HUES48 (cell line): ENCODE data around the gene THADA.

Experiments used
- H3K27ac ChIP-seq: one replicate; pipeline ENCODE4 v1.7.0; 2013; ENCODE audit warnings: low read depth, low read length, inconsistent platforms
- H3K27me3 ChIP-seq: 2 replicates; pipeline ENCODE4 v1.6.1; 2013; ENCODE audit warnings: mild to moderate bottlenecking, low read length; ENCODE audit not compliant: control insufficient read depth, insufficient read depth
- H3K36me3 ChIP-seq: 2 replicates; pipeline ENCODE4 v1.6.1; 2013; ENCODE audit warnings: low read length; ENCODE audit not compliant: control insufficient read depth, insufficient read depth
- H3K4me1 ChIP-seq: 2 replicates; pipeline ENCODE4 v1.6.1; 2013; ENCODE audit warnings: mild to moderate bottlenecking, low read length; ENCODE audit not compliant: control insufficient read depth, insufficient read depth
- H3K4me3 ChIP-seq: 2 replicates; pipeline ENCODE4 v1.5.1; 2013; ENCODE audit warnings: mild to moderate bottlenecking, low read depth, low read length
- H3K9ac ChIP-seq: 2 replicates; pipeline ENCODE4 v1.6.1; 2013; ENCODE audit warnings: mild to moderate bottlenecking, low read depth, low read length, moderate library complexity
- H3K9me3 ChIP-seq: 2 replicates; pipeline ENCODE4 v1.6.1; 2013; ENCODE audit warnings: low read length; ENCODE audit not compliant: control insufficient read depth, insufficient read depth

Gene THADA

GRCh38 chr2:43323857-43324256 lies 272.0 kb downstream of the THADA start:
- H3K9me3 ChIP-seq: no peaks in the 10 kb centered on the region
- no peaks in the 10 kb centered on the region for H3K4me1 ChIP-seq
- no peak overlapping the region for H3K4me3 ChIP-seq
- no peak overlapping the region for H3K27ac ChIP-seq
- no peak overlapping the region for H3K9ac ChIP-seq
- H3K27me3 ChIP-seq: no peaks in the 10 kb centered on the region
- H3K36me3 ChIP-seq: no peaks in the 10 kb centered on the region

- no peaks in the 10 kb centered on the region for H3K36me3 ChIP-seq
- no peaks in the 10 kb centered on the region for H3K9me3 ChIP-seq
- no peaks in the 10 kb centered on the region for H3K4me1 ChIP-seq
- H3K27me3 ChIP-seq: no peaks in the 10 kb centered on the region
- H3K9ac ChIP-seq: no peak overlapping the region
- H3K4me3 ChIP-seq: no peak overlapping the region
- no peak overlapping the region for H3K27ac ChIP-seq
These were observed 274.4 kb downstream of the THADA start for GRCh38 chr2:43321446-43321845.

- no peak overlapping the region for H3K4me3 ChIP-seq
- H3K27ac ChIP-seq: no peak overlapping the region
- H3K9ac ChIP-seq: no peak overlapping the region
- H3K36me3 ChIP-seq: no peaks in the 10 kb centered on the region
- no peaks in the 10 kb centered on the region for H3K27me3 ChIP-seq
- H3K4me1 ChIP-seq: no peaks in the 10 kb centered on the region
- H3K9me3 ChIP-seq: no peaks in the 10 kb centered on the region
These were observed 276.3 kb downstream of the THADA start for GRCh38 chr2:43319541-43319940.

- Histone ChIP-seq H3K9me3 (no peaks in the 10 kb centered on the region), H3K4me1 (no peaks in the 10 kb centered on the region), H3K27ac (no peak overlapping the region), H3K4me3 (no peak overlapping the region), H3K9ac (no peak overlapping the region), H3K27me3 (no peaks in the 10 kb centered on the region), H3K36me3 (no peaks in the 10 kb centered on the region)
These were observed 277.0 kb downstream of the THADA start for GRCh38 chr2:43318791-43319190.

- H3K27ac ChIP-seq: no peak overlapping the region
- H3K27me3 ChIP-seq: no peaks in the 10 kb centered on the region
- no peaks in the 10 kb centered on the region for H3K36me3 ChIP-seq
- no peaks in the 10 kb centered on the region for H3K4me1 ChIP-seq
- H3K9ac ChIP-seq: no peak overlapping the region
- no peak overlapping the region for H3K4me3 ChIP-seq
- no peaks in the 10 kb centered on the region for H3K9me3 ChIP-seq
These were observed 278.2 kb downstream of the THADA start for GRCh38 chr2:43317680-43318079.

- no peak overlapping the region for H3K27ac ChIP-seq
- H3K4me3 ChIP-seq: no peak overlapping the region
- H3K9ac ChIP-seq: no peak overlapping the region
These were observed 278.6 kb downstream of the THADA start for GRCh38 chr2:43317194-43317593.

GRCh38 chr2:43315482-43315881 lies 280.4 kb downstream of the THADA start:
- Histone ChIP-seq H3K4me1 (no peaks in the 10 kb centered on the region), H3K9ac (no peak overlapping the region)

More at GRCh38 chr2:43317194-43317593, 278.6 kb downstream of the THADA start:
- H3K4me1 ChIP-seq: no peaks in the 10 kb centered on the region
- H3K9me3 ChIP-seq: no peaks in the 10 kb centered on the region
- H3K36me3 ChIP-seq: no peaks in the 10 kb centered on the region
- H3K27me3 ChIP-seq: no peaks in the 10 kb centered on the region

GRCh38 chr2:43314299-43314927 lies 281.4 kb downstream of the THADA start:
- H3K27ac ChIP-seq: no peak overlapping the region
- H3K4me1 ChIP-seq: no peaks in the 10 kb centered on the region
- H3K27me3 ChIP-seq: no peaks in the 10 kb centered on the region
- H3K9ac ChIP-seq: no peak overlapping the region
- no peaks in the 10 kb centered on the region for H3K9me3 ChIP-seq
- no peak overlapping the region for H3K4me3 ChIP-seq
- no peaks in the 10 kb centered on the region for H3K36me3 ChIP-seq

More at GRCh38 chr2:43315482-43315881, 280.4 kb downstream of the THADA start:
- Histone ChIP-seq H3K4me3 (no peak overlapping the region), H3K9me3 (no peaks in the 10 kb centered on the region), H3K27ac (no peak overlapping the region), H3K27me3 (no peaks in the 10 kb centered on the region), H3K36me3 (no peaks in the 10 kb centered on the region)

GRCh38 chr2:43313642-43314017 lies 282.2 kb downstream of the THADA start:
- Histone ChIP-seq H3K4me1 (no peaks in the 10 kb centered on the region), H3K27ac (no peak overlapping the region), H3K9ac (no peak overlapping the region), H3K9me3 (no peaks in the 10 kb centered on the region), H3K4me3 (no peak overlapping the region), H3K36me3 (no peaks in the 10 kb centered on the region), H3K27me3 (no peaks in the 10 kb centered on the region)

- H3K27ac ChIP-seq: no peak overlapping the region
- H3K4me1 ChIP-seq: no peaks in the 10 kb centered on the region
These were observed 282.8 kb downstream of the THADA start for GRCh38 chr2:43312755-43313641.

GRCh38 chr2:43311276-43311675 lies 284.6 kb downstream of the THADA start:
- H3K9me3 ChIP-seq: no peaks in the 10 kb centered on the region
- H3K4me3 ChIP-seq: no peak overlapping the region
- no peaks in the 10 kb centered on the region for H3K4me1 ChIP-seq
- H3K27ac ChIP-seq: no peak overlapping the region
- no peaks in the 10 kb centered on the region for H3K27me3 ChIP-seq
- no peak overlapping the region for H3K9ac ChIP-seq
- H3K36me3 ChIP-seq: no peaks in the 10 kb centered on the region

More at GRCh38 chr2:43312755-43313641, 282.8 kb downstream of the THADA start:
- Histone ChIP-seq H3K36me3 (no peaks in the 10 kb centered on the region), H3K4me3 (no peak overlapping the region), H3K27me3 (no peaks in the 10 kb centered on the region), H3K9ac (no peak overlapping the region), H3K9me3 (no peaks in the 10 kb centered on the region)
